Fibroblast of skin of left quadriceps (primary cell): Measurements from ENCODE around the gene GH1.

Source experiments
- DNase-seq, 2 experiments: peaks; one replicate each; pipeline ENCODE4 v3.0.0-alpha.2; 2013; ENCODE audit warnings: low read depth in 2 of 2

Gene GH1

DNA sequence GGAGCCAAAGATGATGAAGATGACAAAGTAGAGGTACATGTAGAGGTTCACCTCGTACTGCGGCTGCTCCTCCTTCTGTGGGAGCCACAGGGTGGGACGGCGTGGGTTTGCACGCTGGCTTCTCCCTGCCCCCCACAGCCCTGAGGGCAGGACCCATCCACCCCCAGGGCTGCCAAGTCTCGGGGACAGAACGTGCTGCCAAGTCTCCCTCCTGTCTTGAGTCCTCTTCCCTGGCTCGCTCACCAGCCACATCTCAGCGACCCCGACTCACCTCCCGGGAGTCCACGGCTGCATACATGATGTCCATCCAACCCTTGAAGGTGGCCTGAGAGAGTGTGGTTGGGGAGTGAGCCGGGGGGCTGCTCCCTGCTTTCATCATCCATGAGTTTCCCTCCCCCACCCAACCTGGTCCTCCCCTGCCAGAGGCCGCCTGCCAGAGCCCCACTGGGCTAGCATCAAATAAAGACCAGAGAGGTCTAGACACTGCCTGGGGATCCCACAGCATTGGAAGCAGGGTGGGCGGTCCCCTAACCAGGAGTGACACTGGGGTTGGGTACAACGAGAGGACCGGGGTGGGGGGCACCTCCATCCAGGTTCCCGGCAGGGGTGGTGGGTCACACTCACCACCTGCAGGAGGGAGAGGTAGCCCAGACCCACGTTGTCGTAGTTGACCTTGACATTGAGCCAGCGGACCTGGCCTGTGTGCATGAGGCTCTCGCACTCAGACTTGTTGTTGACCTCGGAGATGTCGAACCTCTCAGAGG lies 26.3 kb upstream of the GH1 start:
- no peak for DNase-seq

DNA sequence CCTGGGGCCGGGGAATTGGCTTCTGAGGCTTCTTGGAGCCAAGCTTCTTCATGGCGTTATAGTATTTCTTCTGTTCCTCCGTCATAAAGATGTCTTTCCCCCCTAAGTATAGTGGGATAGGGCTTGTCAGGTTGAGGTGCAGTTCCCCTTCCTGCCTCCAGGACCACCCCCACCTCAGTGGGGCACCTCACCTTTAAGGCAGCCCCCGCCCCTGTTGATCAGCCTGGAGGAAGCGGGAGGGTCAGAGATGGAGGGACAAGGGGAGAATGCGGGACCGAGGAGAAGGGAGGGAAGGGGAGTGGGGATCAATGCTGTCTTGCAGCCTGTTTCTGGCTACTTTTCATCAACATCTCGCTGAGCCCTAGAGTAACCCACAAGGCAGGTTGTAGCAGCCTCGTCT lies 25.1 kb upstream of the GH1 start:
- DNase-seq: no peak

DNA sequence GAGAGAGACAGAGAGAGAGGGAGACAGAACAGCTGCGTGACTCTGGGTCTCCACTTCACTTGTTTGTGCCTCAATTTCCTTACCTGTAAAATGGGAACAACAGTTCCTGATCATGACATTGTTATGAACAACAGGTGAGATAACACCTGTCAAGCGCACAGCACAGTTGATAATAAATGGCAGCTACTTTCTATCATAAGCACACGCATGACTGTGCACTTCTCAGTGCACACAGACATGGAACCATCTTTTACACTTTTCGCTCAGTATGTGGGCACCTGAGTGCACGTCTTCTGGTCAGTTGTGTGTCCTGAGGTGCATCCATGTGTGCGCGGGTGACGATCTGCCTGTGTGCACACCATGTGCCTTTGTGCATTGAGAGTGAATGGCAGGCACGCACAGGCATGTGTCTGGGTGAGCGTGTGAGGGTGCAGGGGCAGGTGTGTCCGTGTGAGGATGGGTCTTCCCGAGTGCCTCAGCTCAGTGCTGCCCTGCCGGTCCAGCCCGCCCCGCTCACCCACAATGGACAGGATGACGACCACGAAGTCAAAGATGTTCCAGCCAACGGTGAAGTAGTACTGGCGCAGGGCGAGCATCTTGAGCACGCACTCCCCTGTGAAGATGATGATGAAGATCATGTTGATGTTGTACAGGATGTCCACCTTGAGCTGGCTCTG lies 23.8 kb upstream of the GH1 start:
- no peak for DNase-seq

DNA sequence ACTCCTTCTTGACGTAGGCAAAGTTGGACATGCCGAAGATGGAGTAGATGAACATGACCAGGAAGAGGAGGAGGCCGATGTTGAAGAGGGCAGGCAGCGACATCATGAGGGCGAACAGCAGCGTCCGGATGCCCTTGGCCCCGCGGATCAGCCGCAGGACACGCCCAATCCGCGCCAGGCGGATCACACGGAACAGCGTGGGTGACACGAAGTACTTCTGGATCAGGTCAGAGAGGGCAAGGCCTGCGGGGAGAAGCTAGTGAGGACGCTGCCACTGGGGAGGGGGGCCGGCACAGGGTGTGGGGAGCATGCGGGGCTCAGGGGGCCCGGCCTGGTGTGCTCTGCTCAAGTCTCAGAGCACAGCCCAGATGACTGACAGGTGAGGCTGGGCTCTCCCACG lies 23.1 kb upstream of the GH1 start:
- no peak for DNase-seq

DNA sequence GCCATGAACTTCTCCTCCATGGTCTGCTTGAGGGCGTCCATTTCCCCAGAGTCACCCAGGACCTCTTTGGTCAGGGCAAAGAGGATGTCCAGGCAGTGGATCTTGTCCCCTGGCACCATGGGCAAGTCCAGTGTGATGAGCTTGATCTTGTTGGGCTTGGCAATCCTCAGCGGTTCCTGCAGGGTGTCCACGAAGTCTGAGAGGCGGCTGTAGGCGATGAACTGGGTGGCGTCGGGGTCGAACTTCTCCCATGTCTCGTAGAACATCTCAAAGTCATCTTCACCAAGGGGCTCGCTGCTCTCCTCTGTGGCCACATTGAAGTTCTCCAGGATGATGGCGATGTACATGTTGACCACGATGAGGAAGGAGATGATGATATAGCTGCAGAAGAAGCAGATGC lies 22.5 kb upstream of the GH1 start:
- no peak for DNase-seq

DNA sequence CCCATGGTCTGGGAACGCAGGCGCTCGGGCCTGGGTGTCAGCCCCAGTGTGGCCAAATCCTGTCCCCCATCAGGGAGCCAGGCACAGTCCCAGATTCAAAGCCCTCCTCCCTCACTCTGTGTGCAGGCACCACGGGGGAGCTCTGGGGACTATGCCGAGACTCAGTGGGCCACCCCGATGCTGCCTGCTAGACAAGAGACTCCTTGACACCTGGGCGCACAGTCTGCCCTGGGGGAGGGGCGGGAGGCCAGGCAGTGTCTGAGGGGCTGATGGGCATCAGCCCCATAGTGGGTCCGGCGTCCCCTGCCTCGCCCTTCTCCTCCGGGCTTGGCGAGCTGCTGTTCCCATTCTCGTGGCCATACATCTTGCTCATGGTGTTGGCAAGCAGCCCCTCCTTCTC lies 21.9 kb upstream of the GH1 start:
- DNase-seq: no peak

DNA sequence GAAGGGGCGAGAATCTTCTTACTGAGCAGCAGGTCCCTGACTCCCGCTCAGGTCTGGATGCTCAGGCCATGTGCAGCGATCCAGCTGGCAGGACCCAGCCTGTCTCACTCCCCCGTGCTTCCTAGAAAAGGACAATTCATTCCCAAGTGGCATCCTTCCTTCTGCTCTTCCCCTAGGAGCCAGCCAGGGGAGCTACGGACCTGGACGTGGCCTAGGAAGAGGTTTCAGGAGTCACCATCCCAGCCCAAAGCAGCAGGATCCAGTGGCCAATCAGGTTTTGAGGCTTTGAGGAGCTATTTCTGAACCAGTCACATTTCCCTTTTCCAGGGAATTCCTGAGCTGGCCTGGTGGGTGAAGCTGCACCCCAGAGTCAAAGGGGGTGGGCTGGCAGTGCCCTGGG lies 21.2 kb upstream of the GH1 start:
- no peak for DNase-seq

DNA sequence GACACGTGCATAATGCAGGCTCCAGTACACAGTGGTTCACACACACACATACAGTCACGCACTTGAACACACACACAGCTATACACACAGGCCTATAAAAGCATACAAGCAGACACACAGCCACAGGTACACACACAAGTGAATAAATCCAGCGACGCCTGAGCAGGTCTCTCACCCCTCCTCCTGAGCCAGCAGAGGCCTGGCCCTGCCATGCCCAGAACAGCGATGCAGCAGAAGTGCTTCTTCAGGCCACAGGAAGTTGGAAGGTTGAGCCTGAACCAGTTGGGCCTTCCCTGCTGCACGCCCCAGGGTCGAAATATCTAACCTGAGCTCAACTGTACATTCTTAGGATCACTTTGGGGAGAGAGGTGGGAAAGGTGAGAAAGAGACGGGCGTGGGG lies 20.8 kb upstream of the GH1 start:
- DNase-seq: no peak

DNA sequence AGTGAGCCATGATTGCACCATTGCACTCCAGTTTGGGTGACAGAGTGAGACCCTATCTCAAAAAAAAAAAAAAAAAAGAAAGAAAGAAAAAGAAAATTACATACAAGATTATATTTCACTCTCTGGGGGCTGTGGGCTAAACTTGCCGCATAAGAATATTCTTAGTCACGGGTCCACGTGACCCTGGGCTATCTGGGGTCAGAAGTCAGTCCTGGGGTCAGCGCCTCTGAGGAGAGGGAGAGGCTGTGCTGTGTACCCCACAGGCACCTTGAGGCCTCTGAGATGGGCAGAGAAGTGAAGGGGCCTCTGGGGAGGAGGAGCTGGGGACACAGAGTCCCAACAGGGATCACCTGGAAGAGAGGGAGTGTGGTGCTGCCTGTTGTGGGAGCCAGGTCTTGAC lies 19.3 kb upstream of the GH1 start:
- no peak for DNase-seq

DNA sequence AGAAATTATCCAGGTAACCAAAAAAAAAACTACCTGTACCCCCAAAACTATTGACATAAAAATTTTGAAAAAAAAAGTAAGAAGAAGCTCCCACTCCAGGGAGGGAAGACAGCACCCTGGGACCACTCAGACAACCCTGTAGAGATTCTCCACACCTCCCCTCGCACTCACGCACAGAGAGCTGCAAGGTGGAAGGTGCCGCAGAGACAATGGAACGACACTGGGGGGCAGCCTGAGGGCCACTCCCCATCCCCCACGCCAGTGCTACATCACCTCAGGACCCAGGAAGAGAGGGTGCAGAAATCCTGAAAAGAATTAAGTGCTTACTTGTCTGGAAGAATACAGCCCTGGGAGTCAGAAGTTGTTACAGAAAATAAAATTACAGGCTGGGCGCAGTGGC lies 18.7 kb upstream of the GH1 start:
- no peak for DNase-seq

DNA sequence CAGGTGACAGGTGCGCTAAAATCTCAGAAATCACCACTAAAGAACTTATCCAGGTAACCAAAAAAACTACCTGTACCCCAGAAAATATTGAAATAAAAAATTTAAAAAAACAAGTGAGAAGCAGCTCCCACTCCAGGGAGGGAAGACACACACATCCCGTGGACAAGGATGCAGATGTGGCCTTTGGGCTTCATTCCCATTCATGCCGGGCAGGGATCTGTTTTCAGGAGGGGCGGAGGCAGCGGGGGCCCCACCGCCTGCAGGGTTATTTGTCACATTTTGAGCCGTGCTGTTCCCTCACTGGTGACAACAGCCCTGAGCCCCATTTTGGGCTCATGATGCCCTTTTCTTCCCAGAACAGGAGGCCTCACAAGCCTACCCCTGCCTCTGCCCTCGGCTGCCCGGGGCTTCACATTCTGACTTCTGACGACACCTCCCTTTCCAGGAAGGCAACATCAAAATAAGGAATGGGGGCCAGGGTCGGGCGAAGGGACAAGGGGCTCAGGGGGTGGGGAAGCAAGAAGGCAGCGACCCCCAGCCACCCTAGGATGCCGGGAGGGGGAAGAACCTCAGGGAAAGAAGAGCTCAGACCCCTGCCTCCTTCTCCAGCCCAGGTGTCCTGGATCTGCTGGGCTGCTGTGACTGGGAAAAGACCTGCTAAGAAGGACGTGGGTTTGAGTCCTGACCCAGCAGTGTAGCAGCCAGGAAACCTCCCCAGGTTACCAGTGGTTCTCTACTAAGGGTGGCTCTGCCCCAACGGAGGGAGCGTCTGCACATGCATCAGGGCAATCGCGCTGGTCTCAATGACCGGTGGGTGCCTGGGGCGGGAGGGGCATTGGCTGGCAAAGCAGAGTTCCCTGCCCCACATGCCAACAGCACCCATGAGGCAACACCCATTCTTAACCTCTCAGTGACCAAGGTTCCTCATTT lies 15.8 kb upstream of the GH1 start:
- DNase-seq: no peak

DNA sequence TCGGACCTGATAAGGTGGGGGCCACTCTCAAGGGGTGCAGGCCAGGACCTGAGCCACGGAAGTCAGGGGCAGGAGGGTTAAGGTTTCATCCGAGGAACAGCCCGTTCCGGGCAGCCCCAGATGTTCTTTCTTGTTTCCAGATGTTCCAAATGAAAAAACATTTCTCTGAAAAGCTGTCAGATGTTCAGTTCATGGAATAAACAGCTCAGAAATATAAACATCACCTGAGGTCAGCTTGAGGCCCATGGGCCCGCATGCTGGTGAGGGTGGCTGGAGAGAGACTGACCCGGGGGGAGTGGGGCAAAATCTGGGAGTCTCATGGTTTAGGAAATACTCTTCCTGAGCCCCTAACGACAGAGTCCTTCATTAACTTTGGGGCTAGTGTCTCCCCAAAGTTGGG lies 15.0 kb upstream of the GH1 start:
- DNase-seq: no peak

DNA sequence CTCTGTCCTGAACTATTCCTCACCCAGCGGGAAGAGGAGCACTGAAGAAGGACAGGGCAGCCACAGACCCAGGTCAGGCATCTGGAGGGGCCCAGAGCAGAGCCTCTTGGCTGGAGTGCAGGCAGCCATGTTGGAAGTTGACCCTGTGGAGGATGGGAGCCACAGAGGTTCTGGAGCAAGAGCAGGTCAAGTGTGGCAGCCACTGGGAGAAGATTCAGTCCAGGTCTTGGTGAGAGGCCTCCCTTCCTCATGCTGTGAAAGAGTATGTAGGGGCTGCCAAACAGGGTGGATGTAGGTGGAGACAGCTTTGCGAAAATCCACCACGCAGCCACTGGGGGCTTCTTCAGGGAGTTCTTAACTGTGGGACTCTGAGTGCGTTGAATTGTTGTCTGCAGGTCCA lies 14.1 kb upstream of the GH1 start:
- DNase-seq: no peak

DNA sequence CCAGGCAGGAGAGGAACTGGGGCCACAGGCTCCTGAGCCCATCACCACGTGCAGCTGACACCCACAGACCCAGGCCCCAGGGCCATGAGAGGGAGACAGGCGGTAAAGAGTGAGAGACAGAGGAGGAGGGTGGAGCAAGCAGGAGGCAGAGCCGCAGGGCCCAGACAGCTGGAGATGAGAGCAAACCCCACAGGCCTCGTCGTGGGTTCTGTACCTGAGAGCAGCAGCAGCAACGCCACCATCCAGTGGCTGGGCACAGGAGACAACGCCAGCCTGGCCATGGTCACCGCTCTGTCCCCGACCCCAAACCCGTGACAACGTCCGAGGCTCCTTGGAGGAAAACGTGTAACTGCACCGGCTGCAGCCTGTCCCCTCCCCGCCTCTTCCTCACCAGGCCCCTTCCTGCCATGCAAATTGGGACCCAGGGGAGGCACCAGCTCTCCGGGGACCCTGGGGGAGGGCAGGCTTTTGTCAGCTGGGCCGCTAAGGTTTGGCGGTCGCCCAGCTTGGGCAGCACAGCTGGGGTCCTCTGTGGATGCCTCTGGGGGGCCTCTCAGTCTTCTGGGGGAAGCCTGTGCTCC lies 13.4 kb upstream of the GH1 start, which contains the start of gene CD79B:
Gene CD79B, minus strand, starts transcription at position 351 of the 581 bp plus-strand sequence. Its CDS starts 70 bp downstream, at position 281.
- DNase-seq: no peak

DNA sequence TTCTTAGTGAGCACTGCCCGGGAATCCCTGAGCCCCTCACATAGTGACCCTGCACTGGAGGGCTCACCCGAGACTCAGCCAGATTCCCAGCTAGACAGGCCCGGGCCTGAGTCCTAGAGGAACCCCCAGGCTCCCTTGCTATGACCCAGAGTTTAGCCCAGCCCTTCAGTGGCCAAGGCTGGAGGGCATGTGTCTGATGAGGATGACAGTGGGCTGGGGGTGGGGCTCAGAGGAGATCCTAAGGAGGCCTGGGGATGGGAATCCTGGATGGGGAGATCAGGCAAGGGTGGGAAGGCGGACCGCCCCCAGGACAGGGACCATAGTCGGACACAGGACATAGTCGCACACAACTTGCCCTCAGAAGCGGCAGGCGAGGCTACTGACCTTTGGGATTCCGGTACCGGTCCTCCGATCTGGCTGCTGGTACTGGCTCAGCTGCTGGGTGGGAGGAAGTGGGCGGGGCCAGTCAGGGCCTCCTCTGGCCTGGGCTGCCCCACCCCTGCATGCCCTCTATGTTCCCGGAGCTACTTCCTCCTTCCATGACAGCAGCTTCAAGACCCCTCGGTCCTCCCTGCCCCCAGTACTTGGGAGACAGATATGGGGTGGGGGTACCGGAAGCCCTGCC lies 12.4 kb upstream of the GH1 start:
- no peak for DNase-seq

DNA sequence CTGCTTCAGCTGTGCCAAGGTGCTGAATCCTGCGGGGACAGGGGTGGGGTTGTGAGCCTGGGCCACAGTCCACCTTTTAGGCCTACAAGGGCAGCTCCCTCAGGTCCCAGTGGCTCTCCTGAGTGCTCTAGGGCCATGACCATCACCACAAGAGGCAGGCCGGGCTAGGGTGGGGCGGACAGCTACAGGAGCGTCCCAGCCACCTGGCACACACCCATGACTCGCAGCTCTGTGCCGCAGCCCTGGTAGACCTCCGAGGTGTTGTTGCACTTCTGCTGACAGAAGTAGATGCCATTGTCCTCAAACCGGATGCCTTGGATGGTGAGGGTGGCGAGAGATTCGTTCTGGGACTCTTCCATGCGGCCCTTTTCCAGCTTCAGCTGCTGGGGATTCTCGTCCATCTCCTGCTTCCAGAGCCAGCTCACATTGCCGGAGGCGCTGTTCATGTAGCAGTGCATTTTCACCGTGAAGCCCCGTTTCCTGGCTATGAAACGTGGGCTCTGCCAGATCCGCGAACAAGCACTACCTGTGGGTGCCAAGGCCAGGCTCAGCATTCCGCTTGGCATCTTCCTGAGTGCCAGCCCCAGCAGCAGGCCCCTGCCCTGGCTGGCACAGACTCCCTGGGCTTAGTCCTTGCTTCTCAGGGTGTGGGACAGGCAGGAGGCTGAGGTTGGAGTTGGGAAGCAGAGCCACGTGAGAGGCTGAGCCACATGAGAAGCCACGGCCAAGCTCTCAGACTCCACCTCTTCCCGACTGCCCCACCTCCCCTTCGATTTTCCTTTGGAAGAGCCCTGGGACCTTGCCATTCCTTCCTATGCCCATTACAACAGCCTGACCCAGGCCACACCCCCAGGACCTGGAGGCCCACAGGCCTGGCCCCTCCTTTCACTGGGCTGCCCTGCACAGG lies 11.5 kb upstream of the GH1 start:
- DNase-seq: no peak

DNA sequence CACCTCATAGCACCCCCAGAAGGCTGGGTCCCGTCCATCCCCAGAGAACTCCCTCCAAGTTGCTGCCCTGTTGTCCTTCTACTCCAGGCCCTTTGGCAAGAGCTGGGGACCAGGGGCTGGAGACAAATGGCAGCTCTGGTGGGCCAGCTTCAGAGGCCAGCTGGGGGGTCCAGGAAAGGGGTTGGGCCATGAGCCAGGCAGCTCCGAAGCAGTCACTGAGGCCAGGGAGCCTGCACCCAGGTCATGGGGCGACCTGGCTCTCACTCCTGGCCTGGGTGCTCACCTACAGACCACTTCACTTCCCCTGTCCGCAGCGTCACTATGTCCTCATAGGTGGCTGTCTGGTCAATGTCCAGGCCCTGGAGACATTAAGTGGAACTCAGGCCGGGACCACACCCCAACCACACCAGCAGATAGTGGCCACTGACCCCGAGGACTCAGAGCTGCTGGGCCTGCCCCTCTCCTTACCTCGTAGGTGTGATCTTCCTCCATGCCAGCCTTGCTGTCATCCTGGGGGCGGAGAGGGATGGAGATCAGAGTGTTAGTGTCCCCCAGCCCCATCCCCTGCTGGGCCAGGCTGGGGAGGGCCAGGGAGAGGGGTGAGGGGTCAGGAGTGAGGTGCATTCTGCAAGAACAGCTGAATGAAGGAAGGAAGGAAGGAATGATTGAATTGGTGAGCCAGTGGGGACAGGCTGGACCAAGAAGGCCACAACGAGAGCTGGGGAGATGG lies 10.5 kb upstream of the GH1 start:
- DNase-seq: no peak

DNA sequence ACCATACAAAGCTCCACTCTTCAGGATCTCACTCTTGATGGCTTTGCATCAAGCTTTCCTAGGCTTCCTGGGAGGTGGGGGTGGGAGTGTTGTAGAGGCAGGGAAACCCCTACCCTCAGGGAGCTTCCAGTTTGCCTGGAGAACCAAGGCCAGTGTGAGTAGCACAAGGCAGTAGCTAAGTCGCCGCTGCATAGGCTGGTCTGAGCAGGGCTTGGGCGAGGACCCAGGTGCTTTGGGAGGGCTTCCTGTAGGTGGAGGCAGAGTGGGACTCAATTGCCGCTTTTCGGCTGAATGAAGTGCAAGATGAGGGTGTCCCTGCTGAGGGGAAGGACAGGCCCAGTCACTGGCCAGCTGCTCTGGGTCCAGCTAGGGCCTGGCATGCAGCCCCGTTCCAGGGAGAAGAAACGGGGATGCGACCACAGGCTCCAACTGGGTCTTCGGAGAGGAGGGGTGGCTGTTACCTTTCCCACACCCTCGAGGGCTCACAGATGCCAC lies 9.6 kb upstream of the GH1 start:
- DNase-seq: no peak

DNA sequence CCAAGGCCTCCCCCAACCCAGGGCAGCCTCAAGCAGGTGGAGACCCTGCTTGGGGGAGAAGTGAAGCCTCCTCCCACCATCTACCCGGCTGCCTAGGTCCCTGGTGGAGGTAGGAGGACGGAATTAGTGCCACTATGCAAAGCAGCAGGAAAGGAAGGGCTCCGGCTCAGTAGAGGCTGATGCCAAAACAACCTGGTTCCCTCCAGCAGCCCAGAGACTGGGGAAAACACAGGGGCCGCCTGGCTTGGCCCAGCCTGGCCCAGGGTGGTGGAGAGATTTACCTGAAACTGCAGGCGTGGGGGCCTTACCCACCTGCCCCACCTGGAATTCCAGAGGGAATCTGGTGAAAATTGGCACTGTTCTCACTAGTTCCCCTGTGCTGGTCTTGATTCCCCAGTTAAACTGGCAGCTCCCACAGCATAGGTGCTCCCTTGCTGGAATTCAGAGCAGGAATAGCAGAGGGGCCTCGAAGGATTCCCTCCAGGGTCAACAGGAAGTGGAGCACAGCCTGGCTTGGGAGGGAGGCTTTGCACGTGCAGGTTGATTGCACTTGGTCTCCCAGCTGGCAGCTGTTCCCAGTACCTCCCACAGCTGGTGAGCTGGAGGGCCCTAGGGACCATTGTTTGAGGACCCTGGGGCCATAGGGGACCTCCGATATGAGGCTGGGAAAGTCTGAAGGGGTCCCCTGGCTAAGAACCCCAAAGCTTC lies 9.0 kb upstream of the GH1 start:
- DNase-seq: no peak
